Spleen (tissue), 7 donors: ENCODE data around the gene CRB3.

Source experiments
- POLR2A ChIP-seq, 3 donors: fragments of 450-650 bp; IDR thresholded peaks; one replicate each; pipeline ENCODE4 v1.5.1; 2017; ENCODE audit warnings: antibody characterized with exemption in 3 of 3, mild to moderate bottlenecking in 1 of 3
- POLR2AphosphoS5 ChIP-seq, 3 donors: sonication (generic); formaldehyde crosslinking; IDR thresholded peaks; one replicate each; pipeline ENCODE4 v1.5.1; 2017; ENCODE audit warnings: antibody characterized with exemption in 3 of 3
- TF ChIP-seq, protein P1 (sequence below), 11 experiments: fragments of 200-600 bp in 7 of 11; fragments of 450-650 bp in 4 of 11; sonication (generic) in 4 of 11; IDR thresholded peaks in 8 of 11; conservative IDR thresholded peaks in 3 of 11; 1 replicate in 7 of 11; 2 replicates in 4 of 11; pipeline versions ENCODE4 v1.4.0 to v1.8.0; 2016 to 2021; ENCODE audit warnings: antibody characterized with exemption in 11 of 11, inconsistent platforms in 4 of 11, mild to moderate bottlenecking in 1 of 11
- donor health status: DM: no; HTN: no; CAD: no; lungs with moderate emphysema.
- donor health status: DM: no; HTN: no; CAD: no.
- donor health status: DM: no; HTN: no; CAD: no.

DNA sequence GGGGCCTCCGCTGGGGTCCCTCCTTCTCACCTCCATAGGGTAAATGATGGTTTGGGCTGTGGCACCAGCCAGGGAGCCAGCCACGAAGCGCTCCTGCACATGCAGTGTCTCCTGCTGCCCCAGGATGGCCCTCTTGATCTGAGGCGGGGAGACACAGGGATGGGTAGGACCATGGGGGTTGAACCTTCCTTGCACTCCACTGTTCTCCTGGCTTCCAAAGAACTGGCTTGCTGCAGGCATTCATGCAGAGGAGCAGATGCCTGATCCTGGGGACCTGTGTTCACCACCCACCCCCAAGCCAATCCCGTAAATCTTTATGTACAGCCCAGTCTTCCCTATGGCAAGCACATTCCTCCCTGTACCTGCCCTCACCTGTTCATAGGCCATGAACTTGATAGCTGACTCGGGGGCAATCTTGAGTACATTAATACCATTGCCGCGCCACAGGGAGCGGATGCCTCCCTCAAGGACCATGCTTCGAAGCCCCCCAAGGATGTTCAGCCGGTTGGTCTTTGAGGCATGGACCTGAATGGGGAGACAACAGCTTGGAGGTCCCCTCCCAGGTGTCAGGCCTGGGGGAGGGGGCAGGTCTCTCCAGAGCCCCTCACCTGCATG lies 10.0 kb upstream of the CRB3 start:
- TF ChIP-seq POLR2A (IDR thresholded peaks at IDR 0.05) = no peak
- TF ChIP-seq, protein P1, sequence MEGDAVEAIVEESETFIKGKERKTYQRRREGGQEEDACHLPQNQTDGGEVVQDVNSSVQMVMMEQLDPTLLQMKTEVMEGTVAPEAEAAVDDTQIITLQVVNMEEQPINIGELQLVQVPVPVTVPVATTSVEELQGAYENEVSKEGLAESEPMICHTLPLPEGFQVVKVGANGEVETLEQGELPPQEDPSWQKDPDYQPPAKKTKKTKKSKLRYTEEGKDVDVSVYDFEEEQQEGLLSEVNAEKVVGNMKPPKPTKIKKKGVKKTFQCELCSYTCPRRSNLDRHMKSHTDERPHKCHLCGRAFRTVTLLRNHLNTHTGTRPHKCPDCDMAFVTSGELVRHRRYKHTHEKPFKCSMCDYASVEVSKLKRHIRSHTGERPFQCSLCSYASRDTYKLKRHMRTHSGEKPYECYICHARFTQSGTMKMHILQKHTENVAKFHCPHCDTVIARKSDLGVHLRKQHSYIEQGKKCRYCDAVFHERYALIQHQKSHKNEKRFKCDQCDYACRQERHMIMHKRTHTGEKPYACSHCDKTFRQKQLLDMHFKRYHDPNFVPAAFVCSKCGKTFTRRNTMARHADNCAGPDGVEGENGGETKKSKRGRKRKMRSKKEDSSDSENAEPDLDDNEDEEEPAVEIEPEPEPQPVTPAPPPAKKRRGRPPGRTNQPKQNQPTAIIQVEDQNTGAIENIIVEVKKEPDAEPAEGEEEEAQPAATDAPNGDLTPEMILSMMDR (IDR thresholded peaks at IDR 0.05 in 8 of 11, conservative IDR thresholded peaks at IDR 0.05 in 3 of 11) = no peak
- no peak for TF ChIP-seq POLR2AphosphoS5 (IDR thresholded peaks at IDR 0.05)
